ENCODE results near the gene MICAL3.

GRCh38 chr22:17969701-17970113 lies 54.7 kb downstream of the MICAL3 start:
- no peak for TF ChIP-seq EZH2 (IDR thresholded peaks at IDR 0.05)
- TF ChIP-seq POLR2AphosphoS5 (IDR thresholded peaks at IDR 0.05; ENCODE audit: borderline replicate concordance, low read depth, low read length) = no peak
- TF ChIP-seq FOXP2 (optimal IDR thresholded peaks at IDR 0.05; ENCODE audit: control extremely low read depth, extremely low read length, insufficient read depth) = no peak
